HG03103 (cell line): ENCODE measurements around the gene SIAH3.

ENCODE experiments used
- ATAC-seq: cut with Tn5 transposase; IDR thresholded peaks from one replicate; pipeline ENCODE4 v1.9.1; 2021; ENCODE audit warnings: low read depth; ENCODE audit not compliant: unreplicated experiment

The SIAH3 gene

GRCh38 chr13:45748941-45749759 is 102.4 kb downstream of the SIAH3 start:
- no peak for ATAC-seq

- no peak for ATAC-seq
Observed at GRCh38 chr13:45747071-45747470, 104.5 kb downstream of the SIAH3 start.

GRCh38 chr13:45744979-45745378 is 106.6 kb downstream of the SIAH3 start:
- ATAC-seq: no peak

- ATAC-seq: no peak
Observed at GRCh38 chr13:45742985-45743384, 108.6 kb downstream of the SIAH3 start.

- no peak for ATAC-seq
Observed at GRCh38 chr13:45737571-45738017, 114.0 kb downstream of the SIAH3 start.

GRCh38 chr13:45733361-45733760 is 118.2 kb downstream of the SIAH3 start:
- no peak for ATAC-seq

- ATAC-seq: no peak
Observed at GRCh38 chr13:45732916-45733315, 118.6 kb downstream of the SIAH3 start.

- no peak for ATAC-seq
Observed at GRCh38 chr13:45731455-45731854, 120.1 kb downstream of the SIAH3 start.

- no peak for ATAC-seq
Observed at GRCh38 chr13:45728759-45729158, 122.8 kb downstream of the SIAH3 start.
